ENCODE data around the gene PHYHD1.
"Not testable (repeated sequence)": the region's sequence is repeated elsewhere in the genome, so short reads cannot be mapped to it uniquely, and the experiment has no call there.

The PHYHD1 gene

GRCh38 chr9:128921881-128922763 lies 1.3 kb downstream of the PHYHD1 start:
- DNase-seq (ENCODE audit: low spot score), result peak; percentile 67

DNA sequence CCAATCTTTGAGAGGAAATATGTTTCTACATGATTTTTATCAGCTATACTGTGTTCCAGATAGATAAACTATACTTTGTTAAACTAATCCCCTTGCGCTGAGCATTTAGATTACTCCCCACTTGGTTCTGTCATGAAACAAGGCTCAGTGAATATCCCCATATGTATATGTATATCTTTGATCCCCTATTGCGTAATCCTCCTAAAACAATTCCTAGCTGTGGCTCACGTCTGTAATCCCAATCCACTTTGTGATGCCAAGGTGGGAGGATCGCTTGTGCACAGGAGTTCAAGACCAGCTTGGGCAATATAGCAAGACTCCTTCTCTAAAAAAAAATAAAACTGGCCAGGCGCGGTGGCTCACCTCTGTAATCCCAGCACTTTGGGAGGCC lies 2.7 kb downstream of the PHYHD1 start:
- no peak for DNase-seq (ENCODE audit: low spot score)

- peak; percentile 65 for DNase-seq (ENCODE audit: low spot score)
Observed at GRCh38 chr9:128927731-128928411, 7.1 kb downstream of the PHYHD1 start.

DNA sequence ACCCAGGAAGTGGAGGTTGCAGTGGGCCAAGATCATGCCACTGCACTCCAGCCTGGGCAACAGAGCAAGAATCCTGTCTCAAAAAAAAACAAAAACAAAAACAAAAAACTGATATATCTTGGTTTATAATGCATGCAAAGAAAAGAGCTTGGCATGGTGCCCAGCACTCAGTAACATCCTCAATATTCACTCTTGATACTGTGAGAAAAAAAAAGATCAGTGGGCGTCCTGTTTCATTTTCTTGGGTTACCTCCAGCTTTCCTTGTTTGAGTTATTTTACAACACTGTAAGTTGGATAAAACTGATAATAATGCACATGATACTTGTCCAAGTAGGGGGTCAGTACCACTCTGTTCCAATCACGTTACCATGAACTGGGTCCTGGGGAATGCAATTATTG lies 7.8 kb downstream of the PHYHD1 start:
- DNase-seq (ENCODE audit: low spot score), result no peak

DNA sequence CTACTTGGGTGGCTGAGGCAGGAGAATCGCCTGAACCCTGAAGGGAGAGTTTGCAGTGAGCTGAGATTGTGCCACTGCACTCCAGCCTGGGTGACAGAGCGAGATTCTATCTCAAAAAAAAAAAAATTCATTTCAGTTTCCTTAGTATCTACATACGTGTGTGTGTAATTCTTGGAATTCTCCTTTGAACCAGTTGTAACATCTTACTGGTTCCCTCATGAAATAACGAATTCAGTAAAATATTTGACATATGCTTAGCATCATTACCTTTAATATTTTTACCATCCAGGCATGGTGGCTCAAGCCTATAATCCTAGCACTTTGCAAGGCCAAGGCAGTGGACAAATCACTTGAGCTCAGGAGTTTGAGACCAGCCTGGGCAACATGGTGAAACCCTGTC lies 8.8 kb downstream of the PHYHD1 start:
- no peak for DNase-seq (ENCODE audit: low spot score)

GRCh38 chr9:128933731-128934130 lies 12.9 kb downstream of the PHYHD1 start:
- no peak for DNase-seq (ENCODE audit: low spot score)

- no peak for DNase-seq (ENCODE audit: low spot score)
Observed at GRCh38 chr9:128936171-128936865, 15.5 kb downstream of the PHYHD1 start.

GRCh38 chr9:128937310-128938165 lies 16.8 kb downstream of the PHYHD1 start:
- DNase-seq (ENCODE audit: low spot score), result no peak

- no peak for DNase-seq (ENCODE audit: low spot score)
Observed at GRCh38 chr9:128940271-128940921, 19.6 kb downstream of the PHYHD1 start.

- no peak for DNase-seq (ENCODE audit: low spot score)
Observed at GRCh38 chr9:128940946-128941755, 20.4 kb downstream of the PHYHD1 start.

- no peak for DNase-seq (ENCODE audit: low spot score)
Observed at GRCh38 chr9:128943832-128944620, 23.2 kb downstream of the PHYHD1 start.

DNA sequence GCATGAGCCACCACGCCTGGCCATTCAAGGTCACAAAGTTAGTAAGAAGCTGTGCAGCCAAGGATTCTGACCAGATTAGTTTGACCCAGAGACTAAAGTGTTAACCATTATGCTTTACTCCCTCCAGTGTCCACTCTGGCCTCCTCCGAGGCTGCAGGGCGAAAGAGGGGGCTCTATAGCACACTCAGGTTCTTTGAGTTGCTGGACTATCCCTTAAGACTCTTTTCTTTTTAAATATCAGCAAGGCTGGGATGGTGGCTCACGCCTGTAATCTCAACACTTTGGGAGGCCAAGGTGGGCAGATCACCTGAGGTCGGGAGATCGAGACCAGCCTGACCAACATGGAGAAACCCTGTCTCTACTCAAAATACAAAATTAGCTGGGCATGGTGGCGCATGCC lies 24.2 kb downstream of the PHYHD1 start:
- not testable (repeated sequence) for DNase-seq (ENCODE audit: low spot score)

- DNase-seq (ENCODE audit: low spot score), result no peak
Observed at GRCh38 chr9:128945798-128946501, 25.2 kb downstream of the PHYHD1 start.

DNA sequence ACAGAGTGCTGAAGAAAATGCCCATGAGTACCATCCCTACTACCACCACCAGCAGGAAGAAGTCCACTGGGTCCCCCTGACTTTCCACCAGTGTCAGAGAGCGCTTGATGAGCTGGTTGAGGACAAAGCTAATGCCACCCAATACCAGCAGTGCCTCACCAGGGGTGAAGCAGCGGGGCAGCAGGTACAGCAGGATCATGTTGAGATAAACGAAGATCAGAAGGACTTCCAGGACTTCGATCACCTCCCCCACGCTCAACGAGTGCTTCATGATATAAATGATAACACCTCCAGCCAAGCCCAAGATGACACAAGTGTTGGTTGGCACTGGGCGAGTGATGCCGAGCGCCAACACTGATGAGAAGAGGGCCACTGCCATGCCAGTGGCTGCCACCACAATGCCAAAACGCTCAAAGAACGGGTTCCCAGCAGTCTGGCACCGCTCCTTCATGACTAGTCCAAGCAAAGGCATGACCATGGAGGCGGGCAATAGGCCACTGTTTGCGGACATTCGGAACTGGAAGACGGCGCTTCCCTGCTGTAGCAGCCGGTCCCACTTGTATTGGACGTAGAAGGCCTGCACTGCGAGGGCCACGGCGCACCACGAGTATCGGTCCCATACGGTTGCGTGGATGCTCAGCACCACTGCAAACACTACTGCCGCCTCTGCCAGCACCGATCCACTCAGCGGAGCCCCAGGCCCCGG lies 25.9 kb downstream of the PHYHD1 start:
- DNase-seq (ENCODE audit: low spot score), result peak; percentile 41

DNA sequence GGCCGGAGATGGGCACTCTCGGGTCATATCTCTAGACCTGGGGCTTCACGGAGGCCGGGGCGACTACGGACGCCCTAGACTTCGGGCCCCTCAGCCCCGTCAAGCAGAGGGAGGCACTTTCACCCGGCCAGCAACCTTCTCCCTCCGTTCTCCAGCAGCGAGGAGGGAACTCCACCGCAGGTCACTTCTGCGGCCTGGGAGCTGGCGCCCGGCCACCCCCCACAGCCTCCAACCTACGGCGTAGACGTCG lies 26.4 kb downstream of the PHYHD1 start:
- no peak for DNase-seq (ENCODE audit: low spot score)

DNA sequence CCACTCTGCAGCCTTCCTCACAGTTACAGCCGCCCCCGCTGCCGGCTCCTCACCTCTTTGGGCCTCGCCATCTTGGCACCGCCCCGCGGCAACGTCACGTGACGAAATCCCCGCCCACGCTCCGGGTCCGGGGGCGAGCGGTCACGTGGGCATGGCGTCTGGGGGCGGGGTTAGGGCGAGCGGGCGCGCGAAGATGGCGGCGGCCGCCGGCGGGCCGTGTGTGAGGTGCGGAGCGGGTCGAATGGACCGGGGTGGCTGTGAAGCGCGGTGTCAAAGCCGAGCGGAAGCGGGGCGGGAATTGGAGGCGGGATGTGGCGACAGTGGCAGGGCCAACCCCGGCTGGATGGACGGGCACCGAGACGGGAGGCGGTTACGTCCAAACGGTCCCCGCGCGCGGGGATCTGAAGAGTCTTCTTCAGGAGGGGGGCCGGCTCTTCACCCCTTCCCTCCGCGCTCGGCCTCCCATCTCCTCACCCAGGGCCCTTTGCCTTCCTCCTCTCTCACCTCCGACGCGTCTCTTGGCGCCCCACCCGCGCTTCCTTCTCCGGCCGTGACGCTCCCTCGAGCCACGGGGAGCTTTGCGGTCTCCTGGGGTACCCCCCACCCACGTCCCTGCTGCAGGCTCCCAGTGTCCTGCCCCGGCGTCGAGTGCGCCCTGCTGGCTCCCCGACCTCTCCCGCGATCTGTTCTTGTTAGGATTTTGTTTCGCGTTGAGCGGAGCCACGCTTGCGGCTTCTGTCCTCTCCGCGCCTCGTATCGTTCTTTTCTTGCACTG lies 26.9 kb downstream of the PHYHD1 start, which contains the start of the genes DOLK and NUP188:
DOLK (minus strand) TSS at position 77 of the 775 bp plus-strand sequence. CDS start 300 bp downstream, outside the sequence.
NUP188 (plus strand) TSS at position 173 of the 775 bp plus-strand sequence; CDS start at position 194, 21 bp downstream.
- peak; percentile 93 for DNase-seq (ENCODE audit: low spot score)

- not testable (repeated sequence) for DNase-seq (ENCODE audit: low spot score)
Observed at GRCh38 chr9:128961403-128961802, 40.6 kb downstream of the PHYHD1 start.
